ENCODE results near the gene TMEM131.
"Not testable (repeated sequence)": the region's sequence is repeated elsewhere in the genome, so short reads cannot be mapped to it uniquely, and the experiment has no call there.

DNA sequence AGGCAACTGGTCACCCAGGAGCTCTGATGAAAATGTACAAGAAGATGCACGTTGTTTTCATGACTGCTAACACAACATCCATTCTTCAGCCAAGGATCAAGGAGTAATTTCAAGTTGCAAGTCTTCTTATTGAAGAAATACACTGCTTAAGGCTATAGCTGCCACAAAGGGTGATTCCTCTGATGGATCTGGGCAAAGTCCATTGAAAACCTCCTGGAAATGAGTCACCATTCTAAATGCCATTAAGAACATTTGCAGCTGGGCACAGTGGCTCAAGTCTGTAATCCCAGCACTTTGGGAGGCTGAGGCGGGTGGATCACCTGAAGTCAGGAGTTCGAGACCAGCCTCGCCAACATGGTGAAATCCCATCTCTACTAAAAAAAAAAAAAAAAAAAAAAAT, 142.7 kb downstream of the TMEM131 start:
- TF ChIP-seq, protein P1, sequence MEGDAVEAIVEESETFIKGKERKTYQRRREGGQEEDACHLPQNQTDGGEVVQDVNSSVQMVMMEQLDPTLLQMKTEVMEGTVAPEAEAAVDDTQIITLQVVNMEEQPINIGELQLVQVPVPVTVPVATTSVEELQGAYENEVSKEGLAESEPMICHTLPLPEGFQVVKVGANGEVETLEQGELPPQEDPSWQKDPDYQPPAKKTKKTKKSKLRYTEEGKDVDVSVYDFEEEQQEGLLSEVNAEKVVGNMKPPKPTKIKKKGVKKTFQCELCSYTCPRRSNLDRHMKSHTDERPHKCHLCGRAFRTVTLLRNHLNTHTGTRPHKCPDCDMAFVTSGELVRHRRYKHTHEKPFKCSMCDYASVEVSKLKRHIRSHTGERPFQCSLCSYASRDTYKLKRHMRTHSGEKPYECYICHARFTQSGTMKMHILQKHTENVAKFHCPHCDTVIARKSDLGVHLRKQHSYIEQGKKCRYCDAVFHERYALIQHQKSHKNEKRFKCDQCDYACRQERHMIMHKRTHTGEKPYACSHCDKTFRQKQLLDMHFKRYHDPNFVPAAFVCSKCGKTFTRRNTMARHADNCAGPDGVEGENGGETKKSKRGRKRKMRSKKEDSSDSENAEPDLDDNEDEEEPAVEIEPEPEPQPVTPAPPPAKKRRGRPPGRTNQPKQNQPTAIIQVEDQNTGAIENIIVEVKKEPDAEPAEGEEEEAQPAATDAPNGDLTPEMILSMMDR (IDR thresholded peaks at IDR 0.05) = not testable (repeated sequence)
- TF ChIP-seq POLR2A (IDR thresholded peaks at IDR 0.05) = not testable (repeated sequence)

Measured in testis (tissue), 2 donors.